OCI-M1 (cell line): ENCODE data around the gene STARD3.
A peak's percentile ranks its signal among the peaks of the same experiment; 100 is the strongest.

Source experiments
- DNase-seq: peaks from one replicate; lab custom pipeline; 2025; lab: John Stamatoyannopoulos, UW

Gene STARD3

DNA sequence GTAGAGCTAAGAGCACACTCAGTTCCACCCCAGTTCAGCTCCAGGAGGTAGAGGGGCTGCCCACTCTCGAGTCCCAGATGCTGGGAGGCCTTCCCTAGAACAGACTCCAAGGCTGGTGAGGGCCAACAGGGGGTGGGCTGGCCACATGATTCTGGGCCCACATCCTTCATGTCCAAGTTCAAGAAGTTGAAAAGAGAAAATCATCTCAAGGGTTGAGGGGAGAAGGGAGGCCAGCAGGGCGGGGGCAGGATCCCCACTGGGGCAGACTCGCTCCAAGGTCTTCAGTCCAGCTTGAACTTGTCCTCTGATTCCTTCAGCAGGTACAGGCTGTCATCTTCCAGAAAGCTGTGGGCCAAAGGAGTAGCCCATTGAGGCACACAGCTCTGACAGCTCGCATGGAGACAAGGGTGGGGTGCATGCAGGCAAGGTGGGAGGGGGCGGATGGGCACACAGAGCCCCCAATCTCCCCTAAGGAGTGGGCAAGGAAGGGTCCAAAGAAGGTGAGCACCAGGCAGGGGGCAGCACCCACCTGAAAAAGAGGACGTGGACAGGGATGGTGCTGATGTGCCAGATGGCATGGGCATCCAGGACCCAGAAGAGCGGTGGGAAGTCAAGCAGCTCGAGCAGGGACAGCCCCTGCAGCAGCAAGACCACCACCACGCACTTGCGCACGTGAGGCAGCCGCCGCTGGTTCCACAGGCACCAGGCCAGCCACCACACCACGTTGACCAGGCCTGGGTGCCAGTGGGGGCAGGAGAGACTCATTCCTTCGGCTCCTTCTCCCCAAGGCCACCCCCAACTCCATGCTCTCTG lies 35.8 kb downstream of the STARD3 start:
- DNase-seq, result no peak

DNA sequence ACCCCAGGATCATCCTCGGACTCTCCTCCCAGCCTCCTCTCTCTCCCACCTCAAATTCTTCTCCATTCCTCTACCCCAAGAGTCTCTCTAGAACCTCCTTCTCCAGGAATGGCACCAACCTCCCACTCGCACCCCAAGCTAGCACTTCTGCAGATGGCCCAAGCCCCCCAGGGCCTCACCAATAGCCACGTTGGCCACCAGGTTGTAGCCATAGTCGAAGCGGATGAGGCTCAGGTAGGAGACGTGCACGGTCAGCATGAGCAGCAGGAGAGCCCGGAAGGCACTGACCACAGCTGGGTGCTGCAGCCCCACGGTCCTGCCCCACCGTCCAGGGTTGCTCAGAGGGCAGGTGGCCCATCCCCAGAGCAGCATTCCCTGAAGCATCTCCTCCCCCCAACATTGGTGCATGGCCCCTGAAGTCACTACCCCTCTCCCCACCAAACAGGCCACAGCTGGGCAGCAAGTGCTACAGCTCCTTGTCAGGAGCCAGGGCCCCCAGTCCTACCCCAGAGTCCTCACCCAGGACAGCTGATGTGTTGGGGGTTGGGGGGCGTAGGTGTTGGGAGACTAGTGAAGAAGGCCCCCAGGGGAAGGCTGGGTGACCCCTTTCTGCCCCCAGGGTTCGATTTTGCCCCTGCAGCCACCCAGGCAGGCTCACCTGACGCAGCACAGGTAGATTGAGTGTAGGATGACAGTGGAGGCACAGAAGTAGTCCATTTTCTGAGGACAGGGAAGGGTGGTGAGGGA lies 36.6 kb downstream of the STARD3 start:
- no peak for DNase-seq

DNA sequence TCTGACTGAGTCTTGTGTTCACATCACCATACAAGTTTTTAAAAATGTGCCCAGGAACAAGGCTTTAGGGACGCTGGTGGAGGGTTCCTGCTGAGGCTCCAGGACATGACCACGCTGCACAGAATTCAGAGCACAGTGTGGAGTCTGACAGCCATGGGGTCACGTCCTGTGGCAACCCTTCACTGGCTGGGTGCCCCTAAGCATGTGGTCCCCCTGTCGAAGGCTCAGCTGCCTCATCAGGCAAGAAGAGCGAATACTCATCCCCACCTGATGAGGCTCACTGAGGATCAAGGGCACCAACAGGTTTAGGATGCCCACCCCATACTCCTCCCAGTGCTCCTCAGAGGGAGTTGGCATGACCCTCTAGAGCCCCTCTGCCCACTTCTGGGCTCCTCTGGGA lies 37.2 kb downstream of the STARD3 start:
- DNase-seq, result no peak

DNA sequence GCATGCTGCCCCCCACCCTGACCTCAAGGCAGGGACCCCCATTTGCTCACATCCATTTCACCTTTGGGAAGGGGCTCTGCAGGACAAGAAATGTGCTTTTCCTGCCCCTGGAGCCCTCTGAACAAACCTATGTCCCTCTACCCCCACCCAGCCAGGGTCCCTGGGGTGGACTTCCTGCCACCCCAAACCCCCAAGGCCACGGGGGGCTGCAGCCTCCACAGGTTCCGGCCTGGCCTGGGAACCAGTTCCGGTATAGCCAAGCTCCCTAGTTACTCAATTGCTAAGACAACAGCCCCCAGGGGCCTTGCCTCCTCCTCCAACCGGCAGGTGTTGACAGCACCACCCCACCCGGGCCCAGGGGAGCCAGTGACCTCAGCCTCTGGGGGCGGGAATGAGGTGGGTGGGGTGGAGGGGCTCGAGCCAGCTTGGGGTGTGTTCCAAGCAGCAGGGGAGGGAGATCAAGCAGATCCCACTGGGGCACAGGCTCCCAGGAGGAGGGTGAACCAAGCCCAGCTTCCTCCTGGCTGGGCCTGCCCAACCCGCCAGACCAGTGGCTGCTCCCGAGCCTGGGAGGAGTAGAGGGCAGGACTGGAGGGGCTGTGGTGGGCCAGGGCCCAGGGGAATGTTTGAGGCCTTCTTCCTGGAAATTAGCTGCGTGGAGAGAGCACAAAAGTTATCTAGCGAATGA lies 37.9 kb downstream of the STARD3 start:
- no peak for DNase-seq

DNA sequence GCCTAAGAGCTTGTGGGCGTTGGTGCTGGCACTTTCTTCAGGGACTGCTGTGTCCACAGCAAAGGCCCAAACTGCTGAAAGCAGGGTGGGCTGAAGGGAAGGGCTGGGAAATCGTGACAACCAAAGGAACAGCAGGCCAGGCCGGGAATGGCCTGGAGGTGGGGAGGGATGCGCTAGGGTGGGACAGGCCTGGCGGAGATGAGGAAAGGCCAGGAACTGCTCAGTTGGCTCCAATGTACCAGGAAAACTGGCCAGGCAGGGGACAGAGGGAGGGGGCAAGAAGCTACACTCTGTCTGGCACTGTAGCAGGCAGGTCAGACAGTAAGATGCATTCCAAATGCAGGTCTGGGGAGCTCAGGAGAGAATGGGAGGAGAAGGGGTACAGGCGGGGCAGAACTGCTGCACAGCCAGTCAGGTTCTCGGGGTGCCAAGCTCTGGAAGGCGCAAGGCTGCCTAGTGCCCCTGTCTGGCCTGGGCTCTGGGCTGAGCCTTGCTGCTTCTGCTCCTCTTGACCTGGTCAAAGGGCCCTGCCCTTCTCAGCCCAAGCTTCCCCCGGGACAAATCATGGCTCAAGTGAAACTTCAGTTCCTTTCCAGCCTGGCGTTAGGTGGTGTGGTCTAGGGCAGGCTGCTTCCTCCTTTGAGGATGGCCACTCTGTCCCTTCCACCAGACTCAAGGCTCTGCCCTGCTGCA lies 38.6 kb downstream of the STARD3 start:
- DNase-seq, result no peak

DNA sequence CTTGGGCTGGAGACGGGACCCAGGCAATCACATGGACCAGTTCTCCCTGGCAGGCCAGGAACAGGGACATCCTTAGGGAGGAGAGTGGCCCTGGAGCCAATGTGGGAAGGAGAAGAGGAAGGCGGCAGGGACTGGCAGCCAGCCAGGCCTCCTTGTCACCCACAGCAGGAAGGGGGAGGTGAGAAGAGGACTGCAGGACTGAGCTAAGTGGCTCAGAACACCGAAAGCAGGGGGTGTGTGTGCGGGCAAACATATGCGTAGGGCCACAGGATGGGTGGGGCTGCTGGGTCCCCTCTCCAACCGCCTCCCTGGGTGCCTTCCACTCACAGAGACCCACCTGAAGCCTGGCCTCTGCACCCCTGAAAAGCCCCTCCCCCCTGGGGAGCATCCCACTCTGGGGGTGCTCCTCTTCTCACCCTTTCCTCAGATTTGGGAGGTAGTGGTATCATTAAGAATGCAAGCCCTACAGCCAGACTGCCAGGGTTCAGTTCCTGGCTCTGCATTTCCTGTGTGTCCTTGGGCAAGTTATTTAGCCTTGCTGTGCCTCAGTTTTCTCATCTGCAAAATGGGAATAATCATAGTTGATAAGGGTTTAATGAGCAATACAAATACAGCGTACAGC lies 39.4 kb downstream of the STARD3 start:
- peak; percentile 37 for DNase-seq

DNA sequence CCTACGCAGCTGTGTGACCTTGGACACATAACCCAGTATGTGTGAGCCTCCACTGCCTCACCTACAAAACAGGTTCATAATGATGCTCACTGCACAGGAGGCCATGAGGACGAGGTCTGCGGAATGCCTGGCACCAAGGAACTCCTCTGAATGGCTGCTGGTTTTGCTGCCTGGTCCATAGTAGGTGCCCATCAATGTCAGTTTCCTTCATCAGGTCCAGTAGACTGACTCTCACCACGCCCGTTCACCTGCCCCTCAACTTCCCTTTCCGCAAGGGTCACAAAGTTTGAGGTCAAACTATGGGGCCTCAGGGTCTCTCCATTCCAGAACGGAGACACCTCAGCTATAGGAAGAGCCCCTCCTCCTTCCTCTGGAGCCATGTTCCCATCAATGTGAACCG lies 40.1 kb downstream of the STARD3 start:
- no peak for DNase-seq

DNA sequence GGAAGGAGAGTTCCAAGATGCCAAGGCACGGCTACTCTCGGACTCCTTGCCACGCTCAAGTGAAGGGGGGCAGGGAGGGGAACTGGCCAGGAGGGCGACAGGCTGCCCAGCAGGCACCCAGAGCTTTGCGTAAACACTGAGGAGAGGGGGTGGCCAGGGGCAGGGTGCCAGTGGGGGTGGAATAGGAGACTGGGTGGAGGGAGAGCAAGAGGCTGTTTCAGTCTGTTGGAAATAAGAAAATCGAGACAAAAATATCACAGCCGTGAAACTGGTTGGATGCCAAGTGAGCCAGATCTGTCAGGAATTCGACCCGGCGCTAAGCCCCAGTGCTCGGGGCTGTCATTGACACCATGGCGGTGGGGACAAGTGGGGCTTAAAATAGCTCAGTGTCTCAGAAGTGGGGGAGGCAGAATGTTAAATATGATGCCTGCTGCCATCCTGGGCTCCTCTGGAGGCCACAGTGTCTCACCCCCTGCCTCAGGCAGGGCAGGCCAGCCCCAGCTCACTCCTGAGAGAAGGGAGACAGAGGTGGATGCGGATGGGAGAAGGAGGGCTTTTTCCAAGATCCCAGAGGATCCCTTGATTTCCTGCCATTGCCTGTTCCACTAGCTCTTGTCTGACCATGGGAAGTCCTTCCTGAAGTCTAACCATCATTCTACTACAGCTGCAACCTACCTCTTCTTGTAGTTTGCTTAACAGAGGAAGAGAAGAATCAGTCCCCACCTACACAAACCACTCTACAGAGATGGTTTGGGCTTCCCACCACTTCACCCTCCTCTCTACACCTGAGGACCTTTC lies 40.8 kb downstream of the STARD3 start:
- DNase-seq, result no peak

DNA sequence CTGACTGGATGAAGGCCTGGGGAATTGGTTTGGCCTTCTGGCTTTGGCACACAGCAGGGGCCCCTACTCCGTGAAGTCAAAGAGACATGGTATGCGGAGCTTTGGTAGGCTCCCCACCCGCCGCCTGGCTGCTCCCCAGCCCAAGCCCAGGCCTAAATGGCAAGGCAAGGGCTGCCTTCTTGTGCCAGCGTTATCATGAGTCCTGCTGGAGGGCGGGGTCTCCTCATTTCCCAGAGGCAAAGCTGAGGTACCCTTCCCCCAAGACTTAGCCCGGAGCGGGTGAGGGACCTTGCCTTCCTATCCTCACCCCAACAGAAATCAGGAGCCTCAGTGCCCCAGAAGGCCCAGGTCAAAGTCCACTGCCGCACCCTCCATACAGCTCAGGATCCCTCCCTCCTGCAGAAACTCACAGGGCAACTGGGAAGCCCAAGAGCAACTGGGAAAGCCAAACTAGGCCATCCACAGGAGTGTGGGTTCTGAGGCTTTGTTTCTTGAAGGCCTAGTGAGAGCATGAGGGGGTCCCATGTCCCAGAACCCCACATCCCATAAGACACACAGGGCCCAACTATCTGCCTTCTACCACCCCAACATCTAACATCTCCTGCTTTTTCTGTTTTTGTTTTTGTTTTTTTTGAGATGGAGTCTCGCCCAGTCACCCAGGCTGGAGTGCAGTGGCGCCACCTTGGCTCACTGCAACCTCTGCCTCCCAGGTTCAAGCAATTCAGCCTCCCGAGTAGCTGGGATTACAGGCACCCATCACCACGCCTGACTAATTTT lies 41.6 kb downstream of the STARD3 start:
- no peak for DNase-seq

DNA sequence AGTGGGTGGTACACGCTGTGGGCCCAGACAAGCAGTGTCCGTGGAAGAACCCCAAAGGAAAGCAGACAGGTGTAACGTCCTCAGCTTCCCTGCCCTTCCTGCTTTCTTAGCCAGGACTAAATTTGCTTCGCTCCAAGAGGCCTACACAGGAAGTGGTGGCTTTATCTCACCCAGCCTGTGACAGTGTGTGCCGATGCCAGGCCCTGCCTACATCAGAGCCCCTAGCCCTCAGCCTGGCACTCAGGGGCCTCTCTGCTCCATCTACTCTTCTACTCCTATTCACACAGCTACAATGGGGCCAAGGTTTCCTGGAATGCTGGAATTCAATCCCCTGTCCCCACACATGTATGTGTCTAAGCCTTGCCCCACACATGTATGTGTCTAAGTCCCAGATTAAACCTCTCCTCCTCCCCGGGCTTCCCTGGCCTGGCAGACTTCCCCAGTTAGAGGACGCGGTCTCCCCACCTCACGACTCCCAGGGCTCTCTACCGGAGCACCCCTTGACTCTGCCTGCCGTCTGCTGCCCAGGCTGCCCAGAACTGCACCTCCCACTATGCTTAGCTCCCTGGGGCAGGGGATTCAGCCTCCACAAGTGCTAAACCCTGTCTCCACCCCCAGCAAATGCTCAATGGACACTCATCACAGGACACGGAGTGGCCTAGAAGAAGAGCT lies 42.7 kb downstream of the STARD3 start:
- DNase-seq, result peak; percentile 27

DNA sequence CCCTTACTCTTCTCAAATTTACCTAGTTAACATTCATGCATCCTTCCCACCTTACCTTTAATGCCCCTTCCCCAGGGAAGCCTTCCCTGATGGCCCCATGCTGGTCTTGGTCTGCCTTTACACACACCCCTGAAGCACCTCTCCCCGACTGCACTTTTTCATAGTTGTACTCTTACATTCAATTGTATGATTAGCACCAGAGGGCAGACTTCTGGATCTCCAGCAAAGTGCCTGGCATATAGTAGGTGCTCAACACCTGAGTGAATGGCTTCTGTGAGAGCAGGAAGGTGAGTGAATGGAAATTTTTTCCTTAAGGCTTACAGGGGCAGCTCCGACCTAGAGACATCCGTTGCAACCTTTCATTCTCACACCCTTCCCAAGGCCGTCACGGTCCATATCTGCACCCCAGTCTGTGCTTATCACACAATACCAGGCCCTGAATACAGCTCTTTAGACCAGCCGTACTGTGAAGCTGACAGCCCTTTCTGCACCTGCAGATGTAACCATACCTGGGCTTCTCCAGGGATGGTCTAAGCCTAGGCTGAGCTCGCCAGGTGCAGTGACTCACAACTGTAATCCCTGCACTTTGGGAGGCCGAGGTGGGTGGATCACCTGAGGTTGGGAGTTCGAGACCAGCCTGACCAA lies 46.5 kb downstream of the STARD3 start:
- no peak for DNase-seq

DNA sequence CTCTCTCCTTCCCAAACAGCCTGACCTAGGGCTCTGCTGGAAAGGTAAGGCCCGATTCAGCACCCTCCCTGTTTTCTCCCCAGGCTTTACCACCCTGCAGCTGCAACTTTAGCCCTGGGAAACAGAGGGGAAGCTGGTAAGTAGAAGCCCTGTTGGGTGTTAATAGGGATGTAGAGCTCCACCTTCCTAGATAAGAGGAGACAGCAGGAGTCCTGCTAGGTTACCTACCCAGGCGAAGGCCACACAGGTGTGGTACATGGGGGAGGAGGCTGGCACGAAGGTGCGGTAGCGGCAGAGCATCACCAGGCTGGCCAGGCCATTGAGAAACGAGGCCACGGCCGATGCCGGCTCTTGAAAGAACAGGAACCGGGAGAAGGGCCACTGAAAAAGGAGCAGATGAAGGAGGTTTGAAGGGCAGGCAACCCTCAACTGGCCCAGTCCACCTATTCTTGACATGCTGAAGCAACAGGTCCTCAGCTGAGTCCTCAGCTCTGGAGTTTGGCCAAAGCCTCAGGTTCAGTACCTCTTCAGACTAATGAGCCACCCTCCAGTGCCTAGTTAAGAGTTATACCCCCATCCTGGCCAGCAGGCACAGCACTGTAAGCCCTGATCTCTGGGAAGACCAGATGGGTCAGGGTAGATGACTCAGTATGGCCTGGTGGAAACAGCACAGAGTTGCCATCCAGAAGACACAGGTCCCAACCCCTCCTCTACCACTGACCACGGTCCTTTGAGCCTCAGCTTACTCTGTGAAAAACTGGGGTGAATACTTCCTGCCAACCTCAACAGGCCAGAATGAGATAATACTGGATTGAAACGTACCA lies 47.6 kb downstream of the STARD3 start:
- no peak for DNase-seq

DNA sequence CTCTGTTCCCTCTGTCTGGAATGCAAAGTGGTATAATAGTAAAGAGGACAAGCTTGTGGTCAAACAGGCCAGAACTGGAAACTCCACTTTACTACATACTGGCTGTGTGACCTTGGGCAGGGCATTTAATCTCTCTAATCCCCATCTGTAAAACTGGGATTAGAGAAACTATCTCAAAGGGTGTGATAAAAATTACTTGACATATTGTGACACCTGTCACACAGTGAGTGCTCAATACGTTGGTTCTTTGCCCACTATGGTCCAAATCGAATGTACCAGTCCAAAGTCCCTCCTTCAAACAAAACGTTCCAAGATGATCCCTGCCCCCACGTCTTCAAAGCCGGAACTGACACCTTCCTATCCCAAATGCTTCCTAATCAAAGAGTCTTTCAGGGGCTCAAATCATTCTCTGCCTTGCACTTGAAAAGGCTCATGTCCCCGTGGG lies 50.2 kb downstream of the STARD3 start:
- DNase-seq, result peak; percentile 49

DNA sequence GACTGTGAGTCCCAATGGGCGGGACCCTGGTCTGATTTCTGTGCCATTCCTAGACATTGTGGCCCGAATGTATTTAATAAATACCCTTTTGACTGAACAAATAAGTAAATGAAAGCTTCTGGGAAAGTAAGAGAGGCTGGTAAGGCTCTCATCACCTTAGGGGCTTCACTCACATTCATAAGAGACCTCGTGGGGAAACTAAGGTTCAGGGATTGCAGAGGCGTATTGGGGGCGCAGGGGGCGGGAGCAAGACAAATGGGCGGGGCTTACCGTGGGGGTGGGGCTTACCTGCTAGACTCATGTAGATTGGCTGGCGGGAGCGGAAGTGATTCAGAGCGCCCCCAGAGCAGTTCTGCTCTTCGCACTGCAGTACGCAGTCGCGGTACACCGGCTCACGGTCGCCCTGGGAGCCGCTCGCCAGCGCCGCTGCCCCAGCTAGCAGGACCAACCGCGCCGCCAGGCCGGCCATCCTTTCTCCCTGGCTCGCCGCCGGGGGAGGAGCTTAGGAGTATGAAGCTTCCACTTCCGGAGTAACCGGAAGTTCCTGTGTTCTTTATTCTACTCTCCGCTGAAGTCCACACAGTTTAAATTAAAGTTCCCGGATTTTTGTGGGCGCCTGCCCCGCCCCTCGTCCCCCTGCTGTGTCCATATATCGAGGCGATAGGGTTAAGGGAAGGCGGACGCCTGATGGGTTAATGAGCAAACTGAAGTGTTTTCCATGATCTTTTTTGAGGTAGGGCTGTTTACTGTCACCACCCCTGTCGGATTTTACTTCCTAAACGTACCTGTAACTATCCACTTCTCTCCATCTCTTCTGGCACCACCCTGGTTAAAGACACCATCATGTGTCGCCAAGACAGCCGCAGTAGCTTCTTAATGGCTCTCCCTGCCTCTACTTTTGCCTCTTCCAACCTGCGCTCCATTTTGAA lies 50.9 kb downstream of the STARD3 start, which contains the start of gene PGAP3:
Gene PGAP3, minus strand, starts transcription at position 512 of the 929 bp plus-strand sequence. Its CDS starts 43 bp downstream, at position 469.
- DNase-seq, result peak; percentile 95

DNA sequence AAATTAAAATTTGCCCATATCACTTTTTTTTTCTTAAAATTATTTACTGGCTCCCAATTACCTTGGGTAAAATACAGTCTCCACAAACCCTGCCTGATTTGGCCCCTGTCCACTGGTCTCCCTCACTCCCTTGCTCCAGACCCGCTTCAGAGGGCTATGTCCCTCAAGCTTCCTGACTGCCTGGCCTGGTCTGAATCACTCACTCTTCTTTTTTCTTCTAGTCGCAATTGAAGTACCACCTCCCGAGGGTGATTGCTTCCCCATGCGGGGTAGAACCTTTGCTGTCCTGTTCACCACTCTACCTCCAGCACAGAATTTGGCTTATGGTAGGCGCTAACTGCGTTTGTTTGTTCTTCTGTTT lies 51.5 kb downstream of the STARD3 start:
- no peak for DNase-seq

DNA sequence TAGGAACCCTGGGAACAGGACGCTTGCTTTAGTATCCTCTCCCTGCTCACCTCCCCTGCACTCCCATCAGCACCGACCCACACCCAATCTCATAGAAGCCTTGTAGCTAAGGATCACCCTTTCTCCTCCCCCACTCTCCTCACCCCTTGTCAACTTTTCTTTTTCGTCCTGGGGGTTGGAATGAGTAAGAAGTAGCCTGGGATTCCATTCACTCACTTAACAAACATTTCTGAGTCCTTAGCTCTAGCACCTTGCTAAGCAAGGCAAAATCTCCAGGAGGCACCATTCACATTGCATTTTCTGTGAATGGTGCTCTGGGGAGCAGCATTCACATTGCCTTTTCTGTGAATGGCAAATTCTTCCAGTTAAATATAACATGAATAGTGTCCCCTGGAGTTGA lies 52.0 kb downstream of the STARD3 start:
- DNase-seq, result no peak

DNA sequence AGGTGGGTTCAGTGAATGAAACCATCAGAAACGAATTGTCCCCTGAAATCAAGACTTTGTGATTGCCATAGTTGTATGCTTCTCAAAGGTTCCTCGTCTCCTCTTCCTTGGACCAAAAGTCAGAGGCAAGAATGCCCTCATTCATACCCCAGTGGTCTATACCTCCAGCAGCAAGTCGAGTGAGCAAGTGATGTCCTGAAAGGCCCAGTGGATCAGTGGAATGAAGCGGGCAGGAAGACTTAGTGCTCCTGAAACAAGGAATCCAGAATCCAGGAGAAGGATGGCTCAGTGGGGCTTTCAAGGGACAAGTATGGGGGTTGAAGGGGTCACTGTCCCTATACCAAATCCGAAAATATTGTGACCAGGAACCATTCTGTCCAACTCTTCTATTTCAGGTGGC lies 57.6 kb downstream of the STARD3 start:
- no peak for DNase-seq
